ENCODE measurements around the gene ENGASE. TPM values are rescaled to one million over a fixed set of nuclear protein-coding genes. Genes with fewer than 3 reads are reported as not detected.

Gene ENGASE
- total RNA-seq, 1 donor from 2014 or later, result 11.5 TPM

DNA sequence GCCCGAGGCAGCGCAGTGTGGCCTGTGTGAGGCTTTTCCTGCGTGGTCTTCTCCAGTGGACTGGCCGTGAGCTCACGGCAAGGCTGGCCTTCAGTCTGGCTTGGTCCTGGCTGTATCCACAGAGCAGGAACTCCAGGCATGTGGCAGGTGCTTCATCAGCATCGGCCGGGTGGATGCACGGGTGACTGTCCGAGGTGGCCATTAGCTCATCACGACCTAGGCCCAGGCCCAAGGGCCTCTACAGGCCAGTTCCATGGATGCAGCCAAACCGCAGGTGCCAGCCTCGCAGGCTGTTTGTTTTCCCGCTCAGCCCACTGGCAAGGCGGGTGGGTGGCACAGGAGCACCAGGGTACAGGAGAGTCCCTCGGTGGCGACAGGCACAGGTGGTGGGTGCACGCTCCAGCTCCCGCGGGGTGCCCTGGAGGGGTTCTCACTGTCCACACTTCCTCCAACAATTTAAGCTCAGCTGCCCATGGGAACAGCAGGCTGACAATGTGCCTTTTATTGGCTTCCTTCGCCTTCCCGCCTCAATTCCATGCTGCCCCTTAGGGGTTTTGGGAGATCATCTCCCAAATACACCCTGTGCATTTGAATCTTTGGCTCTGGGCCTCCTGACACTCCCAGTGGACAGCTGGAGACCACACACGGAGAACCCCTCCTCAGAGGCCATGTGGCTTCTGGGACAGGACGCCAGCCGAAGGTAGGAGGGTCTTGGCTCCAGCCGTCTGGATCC is 33.0 kb downstream of the ENGASE start:
- H3K79me2 ChIP-seq (ENCODE audit: insufficient read depth, low read length), result no peaks in the 10 kb centered on the region
- no peaks in the 10 kb centered on the region for H4K20me1 ChIP-seq (ENCODE audit: insufficient read depth, low read length)
- FAIRE-seq (no peak), DNase-seq (ENCODE audit: low read depth) (no peak)
- Mint-ChIP-seq H3K4me3 (ENCODE audit: unreplicated experiment) (no peak overlapping the region), H3K9me3 (ENCODE audit: unreplicated experiment) (no peaks in the 10 kb centered on the region), H3K4me1 (ENCODE audit: low read depth, unreplicated experiment) (no peaks in the 10 kb centered on the region), H3K36me3 (ENCODE audit: low read depth, unreplicated experiment) (no peaks in the 10 kb centered on the region), H3K27ac (ENCODE audit: unreplicated experiment) (peak overlapping the region; percentile 18), H3K27me3 (ENCODE audit: low read depth, unreplicated experiment) (peaks cover 34% of the 10 kb centered on the region)
- H2AFZ ChIP-seq (ENCODE audit: low read depth, low read length), result no peak overlapping the region
- no peaks in the 10 kb centered on the region for H3K36me3 ChIP-seq (ENCODE audit: insufficient read depth, low read length)
- H3K9ac ChIP-seq (ENCODE audit: low read length), result no peak overlapping the region
- no peak overlapping the region for H3K27ac ChIP-seq (ENCODE audit: low read depth, low read length)
- TF ChIP-seq, protein P1, sequence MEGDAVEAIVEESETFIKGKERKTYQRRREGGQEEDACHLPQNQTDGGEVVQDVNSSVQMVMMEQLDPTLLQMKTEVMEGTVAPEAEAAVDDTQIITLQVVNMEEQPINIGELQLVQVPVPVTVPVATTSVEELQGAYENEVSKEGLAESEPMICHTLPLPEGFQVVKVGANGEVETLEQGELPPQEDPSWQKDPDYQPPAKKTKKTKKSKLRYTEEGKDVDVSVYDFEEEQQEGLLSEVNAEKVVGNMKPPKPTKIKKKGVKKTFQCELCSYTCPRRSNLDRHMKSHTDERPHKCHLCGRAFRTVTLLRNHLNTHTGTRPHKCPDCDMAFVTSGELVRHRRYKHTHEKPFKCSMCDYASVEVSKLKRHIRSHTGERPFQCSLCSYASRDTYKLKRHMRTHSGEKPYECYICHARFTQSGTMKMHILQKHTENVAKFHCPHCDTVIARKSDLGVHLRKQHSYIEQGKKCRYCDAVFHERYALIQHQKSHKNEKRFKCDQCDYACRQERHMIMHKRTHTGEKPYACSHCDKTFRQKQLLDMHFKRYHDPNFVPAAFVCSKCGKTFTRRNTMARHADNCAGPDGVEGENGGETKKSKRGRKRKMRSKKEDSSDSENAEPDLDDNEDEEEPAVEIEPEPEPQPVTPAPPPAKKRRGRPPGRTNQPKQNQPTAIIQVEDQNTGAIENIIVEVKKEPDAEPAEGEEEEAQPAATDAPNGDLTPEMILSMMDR (IDR thresholded peaks at IDR 0.05; ENCODE audit: insufficient read depth, low read depth, low read length), result no peak
- no peak for TF ChIP-seq EZH2 (IDR thresholded peaks at IDR 0.05; ENCODE audit: insufficient read depth, low read length)
- H3K4me1 ChIP-seq (ENCODE audit: insufficient read depth, low read length), result no peaks in the 10 kb centered on the region
- H3K4me2 ChIP-seq (ENCODE audit: low read length), result no peak overlapping the region
- H3K4me3 ChIP-seq (ENCODE audit: insufficient read depth, low read depth, low read length), result no peak overlapping the region
- no peaks in the 10 kb centered on the region for H3K9me3 ChIP-seq (ENCODE audit: insufficient read depth, low read depth, low read length)
- no peaks in the 10 kb centered on the region for H3K27me3 ChIP-seq (ENCODE audit: insufficient read depth, low read length)

DNA sequence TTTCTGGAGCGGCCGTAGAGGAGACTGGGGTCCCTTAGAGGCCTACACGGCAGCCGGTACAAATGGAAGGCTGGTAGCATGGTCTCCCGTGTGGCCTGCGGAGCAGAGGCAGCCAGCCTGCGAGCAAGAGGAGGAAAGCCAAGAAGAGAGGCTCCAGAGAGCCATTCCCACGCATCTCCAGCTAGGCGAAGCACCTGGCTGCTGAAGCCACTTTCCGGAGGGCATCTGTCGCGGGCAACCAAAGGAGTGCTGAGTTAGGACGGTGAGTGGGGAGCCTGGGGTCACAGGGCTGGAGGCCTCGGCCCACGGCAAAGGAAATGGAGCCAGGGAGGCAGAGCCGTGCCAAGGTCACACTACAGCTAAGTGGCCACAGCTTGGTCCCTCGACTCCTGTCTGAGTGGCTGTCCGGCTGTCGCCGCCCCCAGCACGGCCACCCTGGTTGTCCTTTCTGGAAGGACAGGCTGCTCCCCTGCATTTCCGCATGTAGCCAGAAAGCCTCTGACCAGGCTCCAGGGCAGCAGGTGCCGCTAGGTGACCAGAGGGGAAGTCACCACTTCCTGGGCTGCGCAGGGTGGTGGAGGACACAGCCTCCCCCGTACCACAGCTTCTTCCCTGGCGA is 33.7 kb downstream of the ENGASE start:
- no peak for DNase-seq (ENCODE audit: low read depth)
- Mint-ChIP-seq H3K27me3 (ENCODE audit: low read depth, unreplicated experiment) (peaks cover 34% of the 10 kb centered on the region), H3K4me3 (ENCODE audit: unreplicated experiment) (no peak overlapping the region), H3K27ac (ENCODE audit: unreplicated experiment) (peak overlapping the region; percentile 18), H3K9me3 (ENCODE audit: unreplicated experiment) (no peaks in the 10 kb centered on the region), H3K4me1 (ENCODE audit: low read depth, unreplicated experiment) (no peaks in the 10 kb centered on the region), H3K36me3 (ENCODE audit: low read depth, unreplicated experiment) (no peaks in the 10 kb centered on the region)
- Histone ChIP-seq H3K27me3 (ENCODE audit: insufficient read depth, low read length) (no peaks in the 10 kb centered on the region), H3K79me2 (ENCODE audit: insufficient read depth, low read length) (no peaks in the 10 kb centered on the region), H3K9me3 (ENCODE audit: insufficient read depth, low read depth, low read length) (no peaks in the 10 kb centered on the region), H3K4me2 (ENCODE audit: low read length) (no peak overlapping the region), H3K4me3 (ENCODE audit: insufficient read depth, low read depth, low read length) (no peak overlapping the region), H3K36me3 (ENCODE audit: insufficient read depth, low read length) (no peaks in the 10 kb centered on the region), H3K4me1 (ENCODE audit: insufficient read depth, low read length) (no peaks in the 10 kb centered on the region), H3K27ac (ENCODE audit: low read depth, low read length) (no peak overlapping the region), H4K20me1 (ENCODE audit: insufficient read depth, low read length) (no peaks in the 10 kb centered on the region), H2AFZ (ENCODE audit: low read depth, low read length) (no peak overlapping the region), H3K9ac (ENCODE audit: low read length) (no peak overlapping the region)
- FAIRE-seq, result no peak
- TF ChIP-seq EZH2 (IDR thresholded peaks at IDR 0.05; ENCODE audit: insufficient read depth, low read length), result no peak
- TF ChIP-seq, protein P1 (IDR thresholded peaks at IDR 0.05; ENCODE audit: insufficient read depth, low read depth, low read length), result no peak

DNA sequence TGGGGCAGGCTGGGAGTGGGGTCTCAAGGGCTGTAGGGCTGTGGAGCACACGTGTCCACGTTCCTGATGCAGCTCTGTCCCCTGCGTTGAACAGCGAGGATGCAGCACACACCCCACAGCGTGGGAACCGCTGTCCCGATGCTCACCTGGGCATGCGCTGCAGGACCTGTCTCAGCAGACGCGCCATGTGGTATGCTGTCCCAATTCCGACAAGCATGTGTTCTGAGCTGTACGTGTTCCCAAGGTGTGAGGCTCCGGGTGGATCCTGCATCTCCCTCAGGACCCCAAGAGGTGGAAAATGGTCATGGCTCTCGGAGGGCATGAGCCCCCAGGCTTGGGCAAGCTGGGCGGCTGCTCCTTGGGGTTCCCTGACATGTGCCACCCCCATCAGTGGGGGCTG is 34.2 kb downstream of the ENGASE start:
- H3K27me3 ChIP-seq (ENCODE audit: insufficient read depth, low read length), result peaks cover 2% of the 10 kb centered on the region
- no peaks in the 10 kb centered on the region for H3K9me3 ChIP-seq (ENCODE audit: insufficient read depth, low read depth, low read length)

More for the DNA sequence above, 34.2 kb downstream of the ENGASE start:
- Mint-ChIP-seq H3K27me3 (ENCODE audit: low read depth, unreplicated experiment) (peaks cover 37% of the 10 kb centered on the region), H3K4me1 (ENCODE audit: low read depth, unreplicated experiment) (no peaks in the 10 kb centered on the region), H3K36me3 (ENCODE audit: low read depth, unreplicated experiment) (no peaks in the 10 kb centered on the region), H3K27ac (ENCODE audit: unreplicated experiment) (no peak overlapping the region), H3K9me3 (ENCODE audit: unreplicated experiment) (no peaks in the 10 kb centered on the region), H3K4me3 (ENCODE audit: unreplicated experiment) (no peak overlapping the region)
- H3K4me1 ChIP-seq (ENCODE audit: insufficient read depth, low read length), result no peaks in the 10 kb centered on the region
- no peak overlapping the region for H3K4me2 ChIP-seq (ENCODE audit: low read length)
- no peak overlapping the region for H3K9ac ChIP-seq (ENCODE audit: low read length)
- no peak for FAIRE-seq
- H2AFZ ChIP-seq (ENCODE audit: low read depth, low read length), result no peak overlapping the region
- H4K20me1 ChIP-seq (ENCODE audit: insufficient read depth, low read length), result no peaks in the 10 kb centered on the region
- TF ChIP-seq, protein P1 (IDR thresholded peaks at IDR 0.05; ENCODE audit: insufficient read depth, low read depth, low read length), result no peak
- no peak for TF ChIP-seq EZH2 (IDR thresholded peaks at IDR 0.05; ENCODE audit: insufficient read depth, low read length)
- no peak for DNase-seq (ENCODE audit: low read depth)
- no peaks in the 10 kb centered on the region for H3K79me2 ChIP-seq (ENCODE audit: insufficient read depth, low read length)
- H3K4me3 ChIP-seq (ENCODE audit: insufficient read depth, low read depth, low read length), result no peak overlapping the region
- H3K27ac ChIP-seq (ENCODE audit: low read depth, low read length), result no peak overlapping the region
- no peaks in the 10 kb centered on the region for H3K36me3 ChIP-seq (ENCODE audit: insufficient read depth, low read length)
